SK-N-SH (cell line): Measurements from ENCODE around the gene CLRN3. TPM values are rescaled to one million over a fixed set of nuclear protein-coding genes. Genes with fewer than 3 reads are reported as not detected.

ENCODE experiments used
- CTCF ChIA-PET: fragments of 300-600, 350-600 bp; formaldehyde crosslinking; extraction: SDS; loops from one replicate; lab custom pipeline; 2021; lab: Yijun Ruan, JAX
- POLR2A ChIA-PET: fragments of 350-600 bp; sonication (Branson Sonifier 250); formaldehyde crosslinking; extraction: SDS; loops from one replicate; lab custom pipeline; 2020; ENCODE audit warnings: antibody characterized with exemption, inconsistent platforms; lab: Yijun Ruan, JAX
- DNase-seq: peaks from one replicate; pipeline ENCODE4 v3.0.0; 2012
- H2AFZ ChIP-seq: fragments of 200-600 bp; sonication (generic); 2 replicates; pipeline ENCODE4 v1.8.1; 2016; ENCODE audit warnings: antibody characterized with exemption, mild to moderate bottlenecking, low read depth
- H3F3A ChIP-seq: fragments of 200-600 bp; sonication (generic); replicated peaks from 2 replicates; pipeline ENCODE3; 2016; ENCODE audit warnings: antibody characterized with exemption, mild to moderate bottlenecking; ENCODE audit not compliant: insufficient read depth
- H3K27ac ChIP-seq, 2 experiments: fragments of 200-500 bp in 1 of 2; fragments of 200-600 bp in 1 of 2; sonication (Bioruptor generic) in 1 of 2; sonication (generic), shearing (Covaris generic) in 1 of 2; 2 replicates each; pipeline versions ENCODE4 v1.5.1 to v1.6.1; 2014 to 2016; ENCODE audit warnings: low read depth in 2 of 2, inconsistent platforms in 1 of 2, low read length in 1 of 2, mild to moderate bottlenecking in 1 of 2, mixed read lengths in 1 of 2
- H3K27me3 ChIP-seq: fragments of 200-600 bp; sonication (generic), shearing (Covaris generic); 2 replicates; pipeline ENCODE4 v1.6.1; 2016; ENCODE audit warnings: mixed run types; ENCODE audit not compliant: insufficient read depth
- H3K36me3 ChIP-seq, 2 experiments: fragments of 200-500 bp in 1 of 2; fragments of 200-600 bp in 1 of 2; sonication (Bioruptor generic) in 1 of 2; sonication (generic) in 1 of 2; replicated peaks in 1 of 2; 2 replicates each; pipeline versions ENCODE3 to v1.5.1; 2014 to 2016; ENCODE audit warnings: low read length in 1 of 2, mild to moderate bottlenecking in 1 of 2; ENCODE audit not compliant: insufficient read depth in 2 of 2, control insufficient read depth in 1 of 2
- H3K4me1 ChIP-seq, 2 experiments: fragments of 200-500 bp in 1 of 2; fragments of 200-600 bp in 1 of 2; sonication (Bioruptor generic) in 1 of 2; sonication (generic), shearing (Covaris generic) in 1 of 2; 2 replicates each; pipeline versions ENCODE4 v1.5.1 to v1.6.1; 2014 to 2016; ENCODE audit warnings: low read depth in 1 of 2, low read length in 1 of 2, mixed run types in 1 of 2; ENCODE audit not compliant: insufficient read depth in 2 of 2, control insufficient read depth in 1 of 2
- H3K4me2 ChIP-seq: fragments of 200-600 bp; sonication (generic), shearing (Covaris generic); 2 replicates; pipeline ENCODE4 v1.6.1; 2017; ENCODE audit warnings: mixed run types
- H3K4me3 ChIP-seq, 2 experiments: fragments of 200-500 bp in 1 of 2; fragments of 200-600 bp in 1 of 2; sonication (Bioruptor generic) in 1 of 2; sonication (generic), shearing (Covaris generic) in 1 of 2; 2 replicates each; pipeline versions ENCODE4 v1.5.1 to v1.8.1; 2014 to 2016; ENCODE audit warnings: low read depth in 2 of 2, inconsistent platforms in 1 of 2, low read length in 1 of 2, mild to moderate bottlenecking in 1 of 2, mixed read lengths in 1 of 2, moderate library complexity in 1 of 2
- H3K79me2 ChIP-seq: fragments of 200-600 bp; sonication (generic); 2 replicates; pipeline ENCODE4 v1.8.1; 2017; ENCODE audit warnings: mild to moderate bottlenecking; ENCODE audit not compliant: insufficient read depth
- H3K9ac ChIP-seq: fragments of 200-600 bp; sonication (generic); 2 replicates; pipeline ENCODE4 v1.6.1; 2017; ENCODE audit warnings: mixed run types
- H3K9me2 ChIP-seq: fragments of 200-600 bp; sonication (generic); 2 replicates; pipeline ENCODE4 v1.6.1; 2017; ENCODE audit warnings: mixed run types
- H3K9me3 ChIP-seq: fragments of 200-600 bp; sonication (generic); 2 replicates; pipeline ENCODE4 v1.6.1; 2017; ENCODE audit warnings: mixed run types, mild to moderate bottlenecking, moderate library complexity
- H4K20me1 ChIP-seq: fragments of 200-600 bp; sonication (generic); 2 replicates; pipeline ENCODE4 v1.6.1; 2017; ENCODE audit warnings: mild to moderate bottlenecking, mixed run types; ENCODE audit not compliant: insufficient read depth
- FOSL2 ChIP-seq: IDR thresholded peaks from 2 replicates; pipeline ENCODE4 v1.4.0; 2012; ENCODE audit warnings: low read depth, mild to moderate bottlenecking, moderate library complexity, borderline replicate concordance
- FOXJ3 ChIP-seq: sonication (generic); formaldehyde crosslinking; IDR thresholded peaks from 2 replicates; pipeline ENCODE4 v1.5.1; 2020; ENCODE audit warnings: mild to moderate bottlenecking, missing genetic modification reagents
- GABPA ChIP-seq: IDR thresholded peaks from 2 replicates; pipeline ENCODE4 v1.4.0; 2012; ENCODE audit warnings: low read depth, mild to moderate bottlenecking
- MAX ChIP-seq: IDR thresholded peaks from 2 replicates; pipeline ENCODE4 v1.4.0; 2012; ENCODE audit warnings: low read depth
- NRF1 ChIP-seq: IDR thresholded peaks from 2 replicates; pipeline ENCODE4 v1.6.1; 2012; ENCODE audit warnings: low read depth, mild to moderate bottlenecking, low read length
- RAD21 ChIP-seq: IDR thresholded peaks from 2 replicates; pipeline ENCODE4 v1.6.1; 2012; ENCODE audit warnings: mild to moderate bottlenecking, low read length
- SMC3 ChIP-seq: IDR thresholded peaks from 2 replicates; pipeline ENCODE4 v1.6.1; 2012; ENCODE audit warnings: low read depth, low read length, improper control_type of control experiment
- TAF1 ChIP-seq: IDR thresholded peaks from 2 replicates; pipeline ENCODE4 v1.6.1; 2012; ENCODE audit warnings: low read depth, mild to moderate bottlenecking, low read length, moderate library complexity, borderline replicate concordance
- TEAD4 ChIP-seq: IDR thresholded peaks from 2 replicates; pipeline ENCODE4 v1.4.0; 2012; ENCODE audit warnings: mild to moderate bottlenecking, borderline replicate concordance; ENCODE audit not compliant: insufficient read depth
- USF1 ChIP-seq: IDR thresholded peaks from 2 replicates; pipeline ENCODE4 v1.4.0; 2012; ENCODE audit warnings: low read depth, borderline replicate concordance
- WGBS: methylation state at CpG from one replicate; pipeline ENCODE4 v1.1.6; 2017; ENCODE audit warnings: low lambda C conversion rate; 5-methylcytosine and 5-hydroxymethylcytosine counted together
- polyA plus RNA-seq, 3 experiments: library from polyadenylated mRNA; depleted of rRNA; stranded (reverse); fragments of >200 nt; gene quantifications; 2 replicates each; pipeline ENCODE4 v1.2.3, GENCODE V29; 2012
- TF ChIP-seq, protein P1 (sequence below): IDR thresholded peaks from 2 replicates; pipeline ENCODE4 v1.4.0; 2012; ENCODE audit warnings: low read depth, borderline replicate concordance

The CLRN3 gene
- polyA plus RNA-seq, 1 of the 3 experiments (the other 2 are of a cell fraction): 0.25 TPM

GRCh38 chr10:127905001-127905847 lies 12.5 kb upstream of the CLRN3 start (continued):
- TF ChIP-seq TAF1 (no peak), TEAD4 (no peak), FOXJ3 (CRISPR knock-in tag) (no peak), NRF1 (no peak)
- TF ChIP-seq, all 33 proteins: peak for 0

- H3K36me3 ChIP-seq: no peaks in the 10 kb centered on the region
- H3K79me2 ChIP-seq: no peaks in the 10 kb centered on the region
- TF ChIP-seq USF1 (no peak), FOXJ3 (CRISPR knock-in tag) (no peak), GABPA (no peak)
- H3F3A ChIP-seq: no peaks in the 10 kb centered on the region
- ChIA-PET POLR2A (interaction anchor here (0.7 kb wide), 1 partner anchor 91 kb away, joined by 5 read pairs; no protein-coding TSS in a partner anchor), CTCF (interaction anchor here (1.4 to 13.6 kb wide), 6 partner anchors 17 to 174 kb away, joined by 5 to 389 read pairs (median 68); no protein-coding TSS in a partner anchor)
- DNase-seq: no peak
- no peak overlapping the region for H3K9ac ChIP-seq
- H2AFZ ChIP-seq: no peak overlapping the region
- H3K4me2 ChIP-seq: no peak overlapping the region
- peaks cover 0 to 12% of the 10 kb centered on the region in 2 experiments; a peak in 1 of 4 replicates for H3K4me1 ChIP-seq
- no peaks in the 10 kb centered on the region for H3K27me3 ChIP-seq
- no peaks in the 10 kb centered on the region for H3K9me3 ChIP-seq
- WGBS: 52% methylated on average over 5 of the region's 5 CpGs
- H3K9me2 ChIP-seq: no peaks in the 10 kb centered on the region
- no peak overlapping the region for H3K27ac ChIP-seq
- no peaks in the 10 kb centered on the region for H4K20me1 ChIP-seq
- no peak overlapping the region for H3K4me3 ChIP-seq
These were observed 11.7 kb upstream of the CLRN3 start for GRCh38 chr10:127904311-127905000.

DNA sequence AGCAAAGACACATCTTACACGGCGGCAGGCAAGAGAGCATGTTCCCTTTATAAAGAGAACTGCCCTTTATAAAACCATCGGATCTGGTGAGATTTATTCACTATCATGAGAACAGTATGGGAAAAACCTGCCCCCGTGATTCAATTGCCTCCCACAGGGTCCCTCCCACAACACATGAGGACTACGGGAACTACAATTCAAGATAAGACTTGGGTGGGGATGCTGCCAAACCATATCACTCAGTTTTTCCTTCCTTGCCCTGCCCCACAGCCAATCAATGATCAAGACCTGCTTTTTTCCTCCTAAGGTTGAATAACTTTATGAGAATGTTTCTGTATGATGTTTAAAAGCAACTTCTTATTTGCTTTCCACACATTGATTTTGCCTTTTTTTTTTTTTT lies 11.0 kb upstream of the CLRN3 start:
- no peaks in the 10 kb centered on the region for H3F3A ChIP-seq
- H3K4me1 ChIP-seq: peaks cover 0 to 12% of the 10 kb centered on the region in 2 experiments; a peak in 1 of 4 replicates
- ChIA-PET POLR2A (interaction anchor here (0.7 kb wide), 1 partner anchor 92 kb away, joined by 5 read pairs; no protein-coding TSS in a partner anchor), CTCF (interaction anchor here (5.2 to 13.6 kb wide), 3 partner anchors 68 to 166 kb away, joined by 64 to 389 read pairs (median 124); no protein-coding TSS in a partner anchor)
- no peaks in the 10 kb centered on the region for H3K9me2 ChIP-seq
- no peak overlapping the region for H2AFZ ChIP-seq
- H3K4me3 ChIP-seq: no peak overlapping the region
- no peak for DNase-seq
- H3K9me3 ChIP-seq: no peaks in the 10 kb centered on the region
- no peaks in the 10 kb centered on the region for H4K20me1 ChIP-seq
- H3K27me3 ChIP-seq: no peaks in the 10 kb centered on the region
- no peak overlapping the region for H3K9ac ChIP-seq
- TF ChIP-seq MAX: no peak
- no peak for TF ChIP-seq RAD21
- TF ChIP-seq SMC3: no peak
- TF ChIP-seq, protein P1, sequence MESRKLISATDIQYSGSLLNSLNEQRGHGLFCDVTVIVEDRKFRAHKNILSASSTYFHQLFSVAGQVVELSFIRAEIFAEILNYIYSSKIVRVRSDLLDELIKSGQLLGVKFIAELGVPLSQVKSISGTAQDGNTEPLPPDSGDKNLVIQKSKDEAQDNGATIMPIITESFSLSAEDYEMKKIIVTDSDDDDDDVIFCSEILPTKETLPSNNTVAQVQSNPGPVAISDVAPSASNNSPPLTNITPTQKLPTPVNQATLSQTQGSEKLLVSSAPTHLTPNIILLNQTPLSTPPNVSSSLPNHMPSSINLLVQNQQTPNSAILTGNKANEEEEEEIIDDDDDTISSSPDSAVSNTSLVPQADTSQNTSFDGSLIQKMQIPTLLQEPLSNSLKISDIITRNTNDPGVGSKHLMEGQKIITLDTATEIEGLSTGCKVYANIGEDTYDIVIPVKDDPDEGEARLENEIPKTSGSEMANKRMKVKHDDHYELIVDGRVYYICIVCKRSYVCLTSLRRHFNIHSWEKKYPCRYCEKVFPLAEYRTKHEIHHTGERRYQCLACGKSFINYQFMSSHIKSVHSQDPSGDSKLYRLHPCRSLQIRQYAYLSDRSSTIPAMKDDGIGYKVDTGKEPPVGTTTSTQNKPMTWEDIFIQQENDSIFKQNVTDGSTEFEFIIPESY: no peak
- no peak for TF ChIP-seq FOSL2
- no peaks in the 10 kb centered on the region for H3K79me2 ChIP-seq
- H3K36me3 ChIP-seq: no peaks in the 10 kb centered on the region
- H3K4me2 ChIP-seq: no peak overlapping the region
- 75% methylated on average over 5 of the region's 5 CpGs for WGBS
- H3K27ac ChIP-seq: no peak overlapping the region
